Measurements from ENCODE around the gene KIR3DL1.

Gene KIR3DL1

GRCh38 chr19:54877471-54877870, 61.2 kb downstream of the KIR3DL1 start:
- TF ChIP-seq CTCF (IDR thresholded peaks at IDR 0.05; ENCODE audit: low read depth, low read length, missing control alignments) = no peak
- H3K4me3 ChIP-seq (ENCODE audit: low read depth, low read length) = no peak overlapping the region
- DNase-seq (ENCODE audit: low read depth) = no peak
- in situ Hi-C loops (cut with HindIII; ENCODE audit: low sequenced_read_pairs) = no loop called here

All from astrocyte of the cerebellum (primary cell).